Left lung (tissue), 10 donors: ENCODE results near the gene FAM83C. TPM values are rescaled to one million over a fixed set of nuclear protein-coding genes. Genes with fewer than 3 reads are reported as not detected.

ENCODE experiments used
- ATAC-seq: fragments of 200-7000 bp; cut with Tn5 transposase; one replicate; pipeline ENCODE4 v1.9.1; 2020; ENCODE audit warnings: moderate library complexity
- DNase-seq, 4 donors: peaks; one replicate each; pipeline ENCODE4 v3.0.0-alpha.2; 2013 to 2020
- H3K27ac ChIP-seq, 2 donors: fragments of 200-600 bp; sonication (generic) in 1 of 2; one replicate each; pipeline versions ENCODE4 v1.5.0 to v1.8.0; 2020 to 2021
- H3K27me3 ChIP-seq, 2 donors: fragments of 200-600 bp; sonication (generic) in 1 of 2; one replicate each; pipeline versions ENCODE4 v1.5.0 to v1.8.0; 2020 to 2021
- H3K36me3 ChIP-seq, 2 donors: fragments of 200-600 bp; sonication (generic) in 1 of 2; one replicate each; pipeline versions ENCODE4 v1.5.0 to v1.8.0; 2020 to 2021
- H3K4me1 ChIP-seq, 2 donors: fragments of 200-600 bp; one replicate each; pipeline ENCODE4 v1.8.0; 2021
- H3K4me3 ChIP-seq, 2 donors: fragments of 200-600 bp; sonication (generic) in 1 of 2; one replicate each; pipeline versions ENCODE4 v1.5.0 to v1.8.0; 2020 to 2021; ENCODE audit warnings: mild to moderate bottlenecking in 1 of 2
- H3K9me3 ChIP-seq, 2 donors: fragments of 200-600 bp; sonication (generic) in 1 of 2; one replicate each; pipeline versions ENCODE4 v1.5.0 to v1.8.0; 2020 to 2021
- CTCF ChIP-seq, 2 donors: fragments of 200-600 bp; sonication (generic) in 1 of 2; IDR thresholded peaks; one replicate each; pipeline versions ENCODE4 v1.5.0 to v1.8.0; 2021; ENCODE audit warnings: antibody characterized with exemption in 2 of 2
- intact Hi-C, 2 donors: fragments of 100-400 bp; cut with DNase I; formaldehyde crosslinking; loops; one replicate each; pipeline versions ENCODE4 v1.11.2 to v1.14.2; 2022
- polyA plus RNA-seq, 6 donors: library from polyadenylated mRNA; unstranded; fragments of 120-200 nt; gene quantifications; one replicate each; pipeline ENCODE4 v1.2.1, GENCODE V29; 2013; ENCODE audit not compliant: insufficient read length in 6 of 6
- total RNA-seq, 2 donors: library from RNA; stranded (reverse); fragmentation: NEBNext Ultra II Directional; extraction: Animal tissue kit (Norgen Biotek cat#: 25700); gene quantifications; one replicate each; pipeline ENCODE4 v1.2.1, GENCODE V29; 2021
- donor health status: DM: no; HTN: yes; CAD: no.
- donor health status: DM: no; HTN: no; CAD: no.

Gene FAM83C
- total and polyA plus RNA-seq, 8 donors = not detected

- no peak for TF ChIP-seq CTCF (IDR thresholded peaks at IDR 0.05)
- Histone ChIP-seq H3K9me3 (no peaks in the 10 kb centered on the region), H3K4me3 (no peak overlapping the region), H3K4me1 (peaks cover 3 to 9% of the 10 kb centered on the region in 2 donors), H3K27ac (no peak overlapping the region), H3K27me3 (no peaks in the 10 kb centered on the region), H3K36me3 (peaks cover 0 to 15% of the 10 kb centered on the region in 2 donors)
- ATAC-seq (no peak), DNase-seq (no peak)
- intact Hi-C loops = no loop called here
Measured at GRCh38 chr20:35311822-35312221, 19.6 kb upstream of the FAM83C start.

GRCh38 chr20:35311409-35311808, 19.2 kb upstream of the FAM83C start:
- no peak for DNase-seq
- ATAC-seq = peak; percentile 13
- H3K4me1 ChIP-seq = peaks cover 8 to 9% of the 10 kb centered on the region in 2 donors
- intact Hi-C loops = no loop called here
- no peak overlapping the region for H3K4me3 ChIP-seq
- H3K36me3 ChIP-seq = peaks cover 0 to 15% of the 10 kb centered on the region in 2 donors
- H3K27me3 ChIP-seq = no peaks in the 10 kb centered on the region
- no peak for TF ChIP-seq CTCF (IDR thresholded peaks at IDR 0.05)
- no peak overlapping the region for H3K27ac ChIP-seq
- H3K9me3 ChIP-seq = no peaks in the 10 kb centered on the region

GRCh38 chr20:35307666-35308653, 15.7 kb upstream of the FAM83C start:
- Histone ChIP-seq H3K4me3 (no peak overlapping the region), H3K36me3 (peaks cover 0 to 4% of the 10 kb centered on the region in 2 donors), H3K27ac (peak overlapping the region in 1 of 2 donors; percentile 13), H3K9me3 (no peaks in the 10 kb centered on the region), H3K27me3 (no peaks in the 10 kb centered on the region), H3K4me1 (peaks cover 0 to 21% of the 10 kb centered on the region in 2 donors)
- intact Hi-C loops = no loop called here
- ATAC-seq (no peak), DNase-seq (no peak)
- TF ChIP-seq CTCF (IDR thresholded peaks at IDR 0.05) = no peak

GRCh38 chr20:35306931-35307517, 14.8 kb upstream of the FAM83C start:
- peak; percentile 81 for ATAC-seq
- peak; percentile 63 to 64 for TF ChIP-seq CTCF (IDR thresholded peaks at IDR 0.05)
- H3K4me1 ChIP-seq = peaks cover 0 to 21% of the 10 kb centered on the region in 2 donors
- H3K27ac ChIP-seq = peak overlapping the region in 1 of 2 donors; percentile 13
- H3K4me3 ChIP-seq = no peak overlapping the region
- peak in 1 of 4 donors; percentile 56 for DNase-seq
- intact Hi-C loops = no loop called here
- H3K9me3 ChIP-seq = no peaks in the 10 kb centered on the region
- no peaks in the 10 kb centered on the region for H3K27me3 ChIP-seq
- no peaks in the 10 kb centered on the region for H3K36me3 ChIP-seq
